ENCODE measurements around the gene NXT2.

GRCh38 chrX:109498434-109498833, 38.2 kb upstream of the NXT2 start:
- TF ChIP-seq CTCF (IDR thresholded peaks at IDR 0.05), result no peak
- no peak for TF ChIP-seq POLR2A (IDR thresholded peaks at IDR 0.05)
